CD4-positive, alpha-beta memory T cell (primary cell): ENCODE measurements around the gene CSAD. TPM values are rescaled to one million over a fixed set of nuclear protein-coding genes. Genes with fewer than 3 reads are reported as not detected.

Experiments used
- CTCF ChIA-PET: fragments of 350-600 bp; sonication (Branson Sonifier 250); formaldehyde crosslinking; loops from one replicate; lab custom pipeline; 2021; ENCODE audit warnings: inconsistent platforms; ENCODE audit not compliant: partially characterized antibody; lab: Charles Lee
- POLR2A ChIA-PET: fragments of 350-600 bp; sonication (Branson Sonifier 250); formaldehyde crosslinking; loops from one replicate; lab custom pipeline; 2021; ENCODE audit not compliant: partially characterized antibody; lab: Charles Lee
- DNase-seq, 5 donors: peaks; one replicate each; pipeline versions ENCODE4 v3.0.0 to v3.0.0-alpha.2; 2020 to 2022; ENCODE audit warnings: mixed read lengths in 1 of 5
- H3K27ac ChIP-seq: one replicate; pipeline ENCODE4 v1.7.0; 2013; ENCODE audit warnings: low read depth, low read length
- H3K27me3 ChIP-seq: 2 replicates; pipeline ENCODE4 v1.7.0; 2013; ENCODE audit warnings: mild to moderate bottlenecking, low read length, moderate library complexity; ENCODE audit not compliant: insufficient read depth
- H3K36me3 ChIP-seq: 2 replicates; pipeline ENCODE4 v1.7.0; 2013; ENCODE audit warnings: mild to moderate bottlenecking, low read length, moderate library complexity; ENCODE audit not compliant: insufficient read depth
- H3K4me1 ChIP-seq: 2 replicates; pipeline ENCODE4 v1.7.0; 2013; ENCODE audit warnings: mild to moderate bottlenecking, low read length, moderate library complexity; ENCODE audit not compliant: insufficient read depth
- H3K4me3 ChIP-seq, 2 donors: one replicate each; pipeline ENCODE4 v1.7.0; 2013; ENCODE audit warnings: low read length in 2 of 2, mild to moderate bottlenecking in 1 of 2
- H3K9me3 ChIP-seq, 2 donors: one replicate each; pipeline ENCODE4 v1.7.0; 2013; ENCODE audit warnings: low read length in 2 of 2, control low read depth in 1 of 2; ENCODE audit not compliant: control insufficient read depth in 1 of 2
- H3K27ac Mint-ChIP-seq, 7 donors: one replicate each; pipeline ENCODE4 v1.8.0; 2020 to 2021; ENCODE audit warnings: mixed read lengths in 7 of 7, mild to moderate bottlenecking in 6 of 7, inconsistent platforms in 3 of 7, moderate library complexity in 3 of 7
- H3K27me3 Mint-ChIP-seq, 2 donors: one replicate each; pipeline ENCODE4 v1.8.0; 2020 to 2021; ENCODE audit warnings: mixed read lengths in 2 of 2
- H3K36me3 Mint-ChIP-seq, 2 donors: one replicate each; pipeline ENCODE4 v1.8.0; 2020 to 2021; ENCODE audit warnings: mixed read lengths in 2 of 2, inconsistent platforms in 1 of 2, mild to moderate bottlenecking in 1 of 2
- H3K4me1 Mint-ChIP-seq, 4 donors: one replicate each; pipeline ENCODE4 v1.8.0; 2020 to 2021; ENCODE audit warnings: mixed read lengths in 4 of 4, mild to moderate bottlenecking in 1 of 4
- H3K4me3 Mint-ChIP-seq, 8 donors: one replicate each; pipeline ENCODE4 v1.8.0; 2020 to 2021; ENCODE audit warnings: mixed read lengths in 8 of 8, mild to moderate bottlenecking in 7 of 8, moderate library complexity in 6 of 8, inconsistent platforms in 3 of 8
- H3K9me3 Mint-ChIP-seq, 8 donors: one replicate each; pipeline ENCODE4 v1.8.0; 2020 to 2021; ENCODE audit warnings: mixed read lengths in 8 of 8, mild to moderate bottlenecking in 5 of 8, inconsistent platforms in 3 of 8, moderate library complexity in 1 of 8
- intact Hi-C: fragments of 100-400 bp; cut with micrococcal nuclease; formaldehyde crosslinking; loops from one replicate; pipeline ENCODE4 v1.15.1; 2023
- polyA plus RNA-seq, 2 donors: library from polyadenylated mRNA; unstranded; fragments of 300-500 nt; fragmentation: Illumina TruSeq; gene quantifications; one replicate each; pipeline ENCODE4 v1.2.3, GENCODE V29; 2021
- total RNA-seq, 2 experiments: library from RNA; stranded (reverse); gene quantifications; one replicate each; pipeline ENCODE4 v1.2.3, GENCODE V29; 2021

CSAD gene
- total and polyA plus RNA-seq, 4 experiments from 2014 or later, result 1.1 to 64.2 (median 32.7) TPM

DNA sequence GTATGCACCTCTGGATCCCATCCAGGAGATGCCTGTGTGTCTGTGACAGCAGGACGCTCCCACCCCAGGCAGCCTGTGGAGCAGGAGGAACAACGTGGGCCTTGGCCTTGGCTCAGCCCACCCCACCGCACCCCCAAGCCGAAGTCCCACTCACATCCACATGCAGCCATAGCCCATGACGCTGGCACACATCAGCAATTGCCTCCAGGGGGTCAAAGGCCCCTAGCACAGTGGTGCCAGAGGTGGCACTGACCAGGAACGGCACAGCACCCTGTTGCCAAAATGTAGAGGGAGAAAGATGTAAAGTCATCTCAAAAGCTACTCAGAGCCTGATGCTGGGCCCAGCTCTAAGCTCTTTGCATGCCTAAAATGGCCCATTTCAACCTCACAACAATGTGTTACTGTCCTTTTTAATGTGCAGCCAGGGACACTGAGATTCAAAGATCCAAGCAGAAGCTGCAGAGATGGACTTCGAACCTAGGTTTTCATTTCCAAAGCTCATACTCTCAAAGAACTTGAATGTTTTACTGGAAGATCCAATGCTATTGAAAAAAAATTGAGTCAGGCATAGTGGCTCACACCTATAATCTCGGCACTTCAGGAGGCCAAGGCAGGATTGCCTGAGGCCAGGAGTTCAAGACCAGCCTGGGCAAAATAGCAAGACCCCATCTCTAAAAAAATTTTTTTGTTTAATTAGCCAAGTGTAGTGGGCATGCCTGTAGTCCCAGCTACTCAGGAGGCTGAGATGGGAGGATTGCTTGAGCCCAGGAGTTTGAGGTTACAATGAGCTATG, 19.4 kb downstream of the CSAD start:
- CTCF ChIA-PET, result interaction anchor here (0.7 to 10.4 kb wide), 22 partner anchors 8 to 184 kb away, joined by 3 to 165 read pairs (median 9); partner anchors contain the start of genes CSAD, ESPL1, ITGB7 and PFDN5
- no peak for DNase-seq
- Mint-ChIP-seq H3K27ac (no peak overlapping the region), H3K27me3 (no peaks in the 10 kb centered on the region), H3K4me3 (no peak overlapping the region), H3K4me1 (peaks cover 5 to 8% (median 6%) of the 10 kb centered on the region in 4 donors), H3K36me3 (no peaks in the 10 kb centered on the region), H3K9me3 (no peaks in the 10 kb centered on the region)
- POLR2A ChIA-PET, result interaction anchor here (0.7 to 2.6 kb wide), 10 partner anchors 19 to 160 kb away, joined by 3 to 12 read pairs (median 6); partner anchors contain the start of genes AAAS, CSAD, ESPL1 and ITGB7
- Histone ChIP-seq H3K36me3 (no peaks in the 10 kb centered on the region), H3K4me3 (no peak overlapping the region), H3K4me1 (peaks cover 10% of the 10 kb centered on the region), H3K9me3 (no peaks in the 10 kb centered on the region), H3K27ac (no peak overlapping the region), H3K27me3 (no peaks in the 10 kb centered on the region)
- intact Hi-C loops, result no loop called here

DNA sequence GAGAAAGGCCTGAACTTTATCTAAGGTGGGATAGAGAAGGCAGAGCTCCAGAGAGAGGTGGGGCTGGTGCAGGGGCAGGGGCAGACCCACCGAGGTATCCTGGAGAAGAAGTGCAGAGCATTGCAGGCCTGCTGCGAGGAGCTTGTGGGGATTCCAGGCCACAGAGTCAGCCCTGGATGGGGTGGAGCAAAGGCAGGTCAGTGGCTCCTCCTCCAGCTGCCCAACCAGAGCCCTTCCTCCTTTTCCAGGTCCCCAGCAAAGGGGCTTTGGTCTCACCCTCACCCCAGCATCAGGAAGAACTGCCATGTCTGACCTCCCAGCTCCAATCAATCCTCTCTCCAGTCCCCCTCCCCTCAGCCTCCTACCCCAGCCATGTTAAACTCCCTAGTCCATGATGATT, 20.1 kb downstream of the CSAD start:
- Histone ChIP-seq H3K4me3 (no peak overlapping the region), H3K27ac (no peak overlapping the region), H3K27me3 (no peaks in the 10 kb centered on the region), H3K36me3 (no peaks in the 10 kb centered on the region), H3K4me1 (peaks cover 10% of the 10 kb centered on the region), H3K9me3 (no peaks in the 10 kb centered on the region)
- Mint-ChIP-seq H3K27ac (no peak overlapping the region), H3K27me3 (no peaks in the 10 kb centered on the region), H3K4me1 (peaks cover 5 to 8% (median 6%) of the 10 kb centered on the region in 4 donors), H3K9me3 (no peaks in the 10 kb centered on the region), H3K36me3 (no peaks in the 10 kb centered on the region), H3K4me3 (no peak overlapping the region)
- ChIA-PET CTCF (interaction anchor here (0.7 to 10.4 kb wide), 33 partner anchors 8 to 270 kb away, joined by 3 to 165 read pairs (median 6); partner anchors contain the start of genes CSAD, ESPL1, ITGB7 and PFDN5), POLR2A (interaction anchor here (1.1 to 2.6 kb wide), 14 partner anchors 20 to 185 kb away, joined by 3 to 12 read pairs (median 5); partner anchors contain the start of genes AAAS, CSAD, ESPL1 and ITGB7)
- DNase-seq, result no peak
- intact Hi-C loops, result no loop called here

DNA sequence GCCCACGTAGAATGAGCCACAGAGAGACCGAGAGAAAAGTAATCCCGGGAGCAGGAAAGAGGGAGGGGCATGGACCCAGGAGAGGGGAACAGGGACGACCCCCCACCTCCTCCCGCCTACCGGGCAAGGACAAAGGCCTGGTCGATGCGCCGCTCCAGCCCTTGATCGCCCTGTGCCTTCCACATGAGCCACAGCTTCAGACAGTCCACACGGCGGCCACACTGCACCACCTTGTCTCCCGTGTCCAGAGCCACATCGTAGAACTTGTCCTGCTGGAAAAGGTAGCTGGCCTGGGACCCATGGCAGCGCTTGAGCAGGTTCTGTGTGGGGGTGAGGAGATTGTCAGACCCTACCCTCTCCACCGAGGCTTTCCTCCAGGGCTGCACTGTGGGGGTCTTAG, 20.7 kb downstream of the CSAD start:
- POLR2A ChIA-PET, result interaction anchor here (0.6 to 2.4 kb wide), 21 partner anchors 20 to 285 kb away, joined by 3 to 17 read pairs (median 4); partner anchors contain the start of genes AAAS, CSAD, ITGB7 and PFDN5
- no peak overlapping the region for H3K4me3 ChIP-seq

DNA sequence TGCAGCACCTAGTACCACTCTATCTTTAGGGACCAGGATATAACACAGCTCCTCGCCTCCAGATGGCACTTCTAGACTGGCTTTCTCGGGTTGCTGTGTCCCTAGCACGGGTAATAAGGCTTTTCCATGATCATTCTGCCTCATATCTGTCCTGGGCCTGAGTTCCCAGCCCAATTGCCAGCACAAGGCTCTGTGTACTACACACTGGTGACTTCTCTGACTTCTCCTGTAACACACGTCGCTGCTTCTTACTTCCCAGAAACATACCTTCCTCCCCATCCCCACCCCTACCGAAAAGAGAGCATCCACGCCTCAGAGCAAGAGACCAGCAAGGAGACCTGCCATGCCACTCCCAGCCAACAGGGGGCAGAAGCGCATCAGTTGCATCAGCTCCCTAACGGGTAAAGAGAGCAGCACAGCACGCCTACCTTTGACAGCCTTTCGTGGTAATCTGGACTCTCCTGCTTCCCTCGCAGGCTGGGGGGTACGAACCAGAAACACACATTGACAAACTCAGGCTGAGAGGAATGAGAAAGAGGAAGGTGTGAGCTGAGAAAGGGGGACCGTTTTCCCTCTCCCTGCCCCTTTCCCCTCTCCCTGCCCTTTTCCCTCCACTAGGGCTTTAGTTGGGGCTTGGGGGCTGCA, 21.4 kb downstream of the CSAD start:
- no peaks in the 10 kb centered on the region for H3K36me3 ChIP-seq
- no peak overlapping the region for H3K4me3 ChIP-seq
- peak overlapping the region in 4 of 7 donors; percentile 3 to 87 (median 44) for H3K27ac Mint-ChIP-seq
- no peak overlapping the region for H3K27ac ChIP-seq
- DNase-seq, result peak; percentile 83 to 85 (median 85)
- no peaks in the 10 kb centered on the region for H3K27me3 ChIP-seq
- H3K4me1 Mint-ChIP-seq, result peaks cover 5 to 8% (median 6%) of the 10 kb centered on the region in 4 donors
- peak overlapping the region in 2 of 8 donors; percentile 2 to 54 for H3K4me3 Mint-ChIP-seq
- CTCF ChIA-PET, result interaction anchor here (0.7 to 10.4 kb wide), 48 partner anchors 8 to 349 kb away, joined by 3 to 165 read pairs (median 4); partner anchors contain the start of genes AAAS, CSAD, ESPL1 and ITGB7
- peaks cover 10% of the 10 kb centered on the region for H3K4me1 ChIP-seq
- intact Hi-C loops, result loop anchor here (1.0 to 2.0 kb wide), 10 partner anchors 21 to 262 kb away; partner anchors contain the start of genes AAAS, CSAD, ESPL1 and PFDN5
- no peaks in the 10 kb centered on the region for H3K9me3 ChIP-seq
- H3K9me3 Mint-ChIP-seq, result no peaks in the 10 kb centered on the region
- H3K27me3 Mint-ChIP-seq, result no peaks in the 10 kb centered on the region
- no peaks in the 10 kb centered on the region for H3K36me3 Mint-ChIP-seq
- POLR2A ChIA-PET, result interaction anchor here (0.6 to 2.4 kb wide), 21 partner anchors 21 to 286 kb away, joined by 3 to 17 read pairs (median 4); partner anchors contain the start of genes AAAS, CSAD and ZNF740

More for the DNA sequence above, 20.7 kb downstream of the CSAD start:
- no peaks in the 10 kb centered on the region for H3K36me3 Mint-ChIP-seq
- no peaks in the 10 kb centered on the region for H3K9me3 Mint-ChIP-seq
- CTCF ChIA-PET, result interaction anchor here (0.7 to 10.4 kb wide), 49 partner anchors 9 to 349 kb away, joined by 3 to 165 read pairs (median 4); partner anchors contain the start of genes AAAS, CSAD, ESPL1 and ITGB7
- no peak for DNase-seq
- Histone ChIP-seq H3K36me3 (no peaks in the 10 kb centered on the region), H3K27ac (no peak overlapping the region), H3K4me1 (peaks cover 10% of the 10 kb centered on the region), H3K9me3 (no peaks in the 10 kb centered on the region), H3K27me3 (no peaks in the 10 kb centered on the region)
- H3K4me3 Mint-ChIP-seq, result no peak overlapping the region
- no peak overlapping the region for H3K27ac Mint-ChIP-seq
- peaks cover 5 to 8% (median 6%) of the 10 kb centered on the region in 4 donors for H3K4me1 Mint-ChIP-seq
- intact Hi-C loops, result loop anchor here (1.0 to 2.0 kb wide), 10 partner anchors 20 to 261 kb away; partner anchors contain the start of genes AAAS, CSAD, ESPL1 and PFDN5
- no peaks in the 10 kb centered on the region for H3K27me3 Mint-ChIP-seq

DNA sequence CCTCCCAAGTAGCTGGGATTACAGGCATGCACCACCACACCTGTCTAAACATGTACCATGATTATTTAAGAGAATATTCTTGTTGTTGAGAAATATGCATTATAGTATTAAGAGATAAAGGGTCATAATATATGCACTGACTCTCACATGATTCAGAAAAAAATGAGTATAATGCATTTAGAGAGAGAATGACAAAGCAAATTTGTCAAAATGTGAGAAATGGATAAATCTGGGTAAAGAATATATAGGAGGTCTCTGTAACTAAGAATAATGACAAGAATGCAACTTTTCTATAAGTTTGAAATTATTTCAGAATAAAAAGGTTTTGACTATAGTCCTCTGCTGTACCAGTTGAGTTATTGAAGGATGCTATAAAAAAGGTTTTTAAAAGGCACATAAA, 28.3 kb downstream of the CSAD start:
- Histone ChIP-seq H3K9me3 (no peaks in the 10 kb centered on the region), H3K4me1 (no peaks in the 10 kb centered on the region), H3K27ac (no peak overlapping the region), H3K27me3 (no peaks in the 10 kb centered on the region), H3K4me3 (no peak overlapping the region), H3K36me3 (no peaks in the 10 kb centered on the region)
- Mint-ChIP-seq H3K4me1 (no peaks in the 10 kb centered on the region), H3K4me3 (no peak overlapping the region), H3K27ac (no peak overlapping the region), H3K36me3 (no peaks in the 10 kb centered on the region), H3K9me3 (no peaks in the 10 kb centered on the region), H3K27me3 (no peaks in the 10 kb centered on the region)
- intact Hi-C loops, result no loop called here
- POLR2A ChIA-PET, result no interaction called here
- CTCF ChIA-PET, result no interaction called here
- no peak for DNase-seq

DNA sequence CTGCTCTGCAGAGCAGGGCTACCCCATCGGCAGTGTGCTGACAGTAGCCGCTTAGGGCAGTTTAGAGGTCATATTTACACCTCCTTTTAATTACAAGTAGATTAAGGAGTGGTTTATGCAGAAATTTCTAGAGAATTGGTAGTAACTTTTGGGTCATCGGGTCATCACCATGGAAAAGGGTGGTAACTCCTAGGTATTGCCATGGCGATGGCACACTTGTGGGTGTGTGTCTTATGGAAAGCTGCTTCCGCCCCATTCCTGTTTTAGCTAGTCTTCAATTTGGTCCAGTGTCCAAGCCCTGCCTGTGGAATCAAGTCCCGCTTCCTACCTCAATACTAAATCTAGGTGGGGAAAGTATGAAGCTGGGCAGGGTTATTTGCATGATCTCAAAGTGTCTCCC, 29.7 kb downstream of the CSAD start:
- Mint-ChIP-seq H3K36me3 (no peaks in the 10 kb centered on the region), H3K9me3 (no peaks in the 10 kb centered on the region), H3K4me1 (no peaks in the 10 kb centered on the region), H3K27ac (no peak overlapping the region), H3K27me3 (no peaks in the 10 kb centered on the region), H3K4me3 (no peak overlapping the region)
- Histone ChIP-seq H3K36me3 (no peaks in the 10 kb centered on the region), H3K9me3 (no peaks in the 10 kb centered on the region), H3K4me1 (no peaks in the 10 kb centered on the region), H3K4me3 (no peak overlapping the region), H3K27me3 (no peaks in the 10 kb centered on the region), H3K27ac (no peak overlapping the region)
- ChIA-PET CTCF (interaction anchor here (0.6 to 2.3 kb wide), 3 partner anchors 9 to 85 kb away, joined by 3 to 6 read pairs (median 3); no protein-coding TSS in a partner anchor), POLR2A (no interaction called here)
- intact Hi-C loops, result no loop called here
- DNase-seq, result no peak
